Neural progenitor cell (in vitro differentiated cells): ENCODE measurements around the gene NAT14. TPM values are rescaled to one million over a fixed set of nuclear protein-coding genes. Genes with fewer than 3 reads are reported as not detected.

Source experiments
- DNase-seq: peaks from one replicate; pipeline ENCODE4 v3.0.0-alpha.2; 2016; ENCODE audit warnings: low spot score
- H2AFZ ChIP-seq: fragments of 200-600 bp; sonication (generic); replicated peaks from 2 replicates; pipeline ENCODE4 v1.6.1; 2016; ENCODE audit warnings: antibody characterized with exemption
- H3F3A ChIP-seq: fragments of 200-600 bp; sonication (generic); 2 replicates; pipeline ENCODE4 v1.6.1; 2016; ENCODE audit warnings: antibody characterized with exemption, low read depth
- H3K27ac ChIP-seq: fragments of 200-600 bp; sonication (generic); 2 replicates; pipeline ENCODE4 v1.5.1; 2016; ENCODE audit warnings: mild to moderate bottlenecking
- H3K27me3 ChIP-seq: fragments of 200-600 bp; sonication (generic); 2 replicates; pipeline ENCODE4 v1.6.1; 2016; ENCODE audit warnings: mild to moderate bottlenecking, moderate library complexity
- H3K36me3 ChIP-seq: fragments of 200-600 bp; sonication (generic); 2 replicates; pipeline ENCODE4 v1.5.1; 2016
- H3K4me1 ChIP-seq: fragments of 200-600 bp; sonication (generic); 2 replicates; pipeline ENCODE4 v1.6.1; 2016; ENCODE audit warnings: mixed run types
- H3K4me2 ChIP-seq: fragments of 200-600 bp; sonication (generic); 2 replicates; pipeline ENCODE4 v1.6.1; 2016
- H3K4me3 ChIP-seq: fragments of 200-600 bp; sonication (generic); 2 replicates; pipeline ENCODE4 v1.5.1; 2016
- H3K79me2 ChIP-seq: fragments of 200-600 bp; sonication (generic); 2 replicates; pipeline ENCODE4 v1.6.1; 2016; ENCODE audit warnings: low read depth
- H3K9ac ChIP-seq: fragments of 200-600 bp; sonication (generic); 2 replicates; pipeline ENCODE4 v1.6.1; 2016
- H3K9me3 ChIP-seq: fragments of 200-600 bp; sonication (generic); 2 replicates; pipeline ENCODE4 v1.5.1; 2016; ENCODE audit warnings: low read depth
- H4K20me1 ChIP-seq: fragments of 200-600 bp; sonication (generic); 2 replicates; pipeline ENCODE4 v1.6.1; 2016; ENCODE audit warnings: low read depth
- H3K27ac Mint-ChIP-seq: 3 replicates; pipeline ENCODE4 v1.8.0; 2021; ENCODE audit warnings: mixed read lengths
- H3K27me3 Mint-ChIP-seq: 2 replicates; pipeline ENCODE4 v1.8.0; 2022; ENCODE audit warnings: low read depth, mild to moderate bottlenecking, inconsistent platforms, moderate library complexity, mixed read lengths; ENCODE audit not compliant: insufficient read depth
- H3K36me3 Mint-ChIP-seq: 3 replicates; pipeline ENCODE4 v1.8.0; 2021; ENCODE audit warnings: mixed read lengths
- H3K4me1 Mint-ChIP-seq: 3 replicates; pipeline ENCODE4 v1.8.0; 2021; ENCODE audit warnings: mixed read lengths
- H3K4me3 Mint-ChIP-seq: 3 replicates; pipeline ENCODE4 v1.8.0; 2021; ENCODE audit warnings: mild to moderate bottlenecking, moderate library complexity, mixed read lengths
- H3K9me3 Mint-ChIP-seq: 3 replicates; pipeline ENCODE4 v1.8.0; 2020; ENCODE audit warnings: mixed read lengths
- EZH2 ChIP-seq: fragments of 200-600 bp; sonication (generic); IDR thresholded peaks from 2 replicates; pipeline ENCODE4 v1.6.1; 2017; ENCODE audit warnings: antibody characterized with exemption, mild to moderate bottlenecking, moderate library complexity
- EZH2phosphoT487 ChIP-seq: fragments of 200-600 bp; sonication (generic); IDR thresholded peaks from 2 replicates; pipeline ENCODE4 v1.6.1; 2017; ENCODE audit warnings: antibody characterized with exemption
- total RNA-seq: library from RNA; depleted of rRNA; stranded (reverse); fragments of >200 nt; gene quantifications from 2 replicates; pipeline ENCODE4 v1.2.3, GENCODE V29; 2015; ENCODE audit warnings: low replicate concordance
- TF ChIP-seq, protein P1 (sequence below): fragments of 200-600 bp; sonication (generic); IDR thresholded peaks from 2 replicates; pipeline ENCODE4 v1.5.1; 2017; ENCODE audit warnings: antibody characterized with exemption, mild to moderate bottlenecking

NAT14 gene
- total RNA-seq, 1 donor from 2014 or later = 16.2 TPM

DNA sequence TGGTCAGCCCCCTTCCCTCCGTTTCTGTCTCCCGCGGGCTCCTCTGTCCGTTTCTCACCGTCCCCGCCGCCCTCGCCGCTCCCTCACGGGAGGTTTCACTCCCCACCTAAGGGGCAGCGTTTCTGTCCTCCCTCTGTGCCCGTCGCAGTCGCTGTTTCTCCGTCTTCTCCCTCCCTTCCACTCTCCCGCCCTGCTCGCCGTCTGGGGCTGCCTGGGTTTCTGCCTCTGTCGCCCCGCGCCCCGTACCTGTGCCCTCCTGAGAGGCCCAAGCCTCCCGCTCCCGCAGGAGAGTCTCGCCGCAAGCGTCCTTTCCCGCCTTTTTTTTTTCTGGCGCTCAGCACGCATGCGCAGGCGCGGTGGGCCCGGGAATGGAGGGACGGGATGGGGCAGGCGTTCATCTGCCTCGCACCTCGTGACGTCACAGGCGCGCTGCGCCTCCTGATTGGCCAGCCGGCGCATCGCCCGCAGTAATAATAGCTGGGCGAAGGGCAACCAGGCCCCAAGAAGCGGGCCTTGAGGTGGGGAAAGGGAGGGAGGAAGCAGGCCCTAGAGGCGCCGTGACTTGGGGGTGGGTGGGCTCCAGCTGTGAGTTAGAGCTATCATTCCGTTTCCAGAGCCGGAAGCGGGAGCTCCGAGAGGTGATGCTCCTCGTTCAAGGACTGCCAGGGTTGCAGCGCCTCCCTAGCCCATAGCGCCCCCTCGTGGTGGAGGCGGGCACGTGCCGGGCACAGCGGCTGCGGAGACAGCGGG lies 18.7 kb downstream of the NAT14 start:
- peak; percentile 97 for DNase-seq
- H3K9me3 Mint-ChIP-seq = peaks cover 14% of the 10 kb centered on the region
- Histone ChIP-seq H3K4me3 (no peak overlapping the region), H3K9me3 (no peaks in the 10 kb centered on the region), H2AFZ (peak overlapping the region; percentile 89), H3K79me2 (no peaks in the 10 kb centered on the region), H3F3A (no peaks in the 10 kb centered on the region), H3K27me3 (peaks cover 35% of the 10 kb centered on the region), H3K27ac (no peak overlapping the region), H3K36me3 (no peaks in the 10 kb centered on the region), H4K20me1 (no peaks in the 10 kb centered on the region), H3K9ac (no peak overlapping the region), H3K4me2 (no peak overlapping the region), H3K4me1 (no peaks in the 10 kb centered on the region)
- no peak for TF ChIP-seq EZH2
- TF ChIP-seq, protein P1, sequence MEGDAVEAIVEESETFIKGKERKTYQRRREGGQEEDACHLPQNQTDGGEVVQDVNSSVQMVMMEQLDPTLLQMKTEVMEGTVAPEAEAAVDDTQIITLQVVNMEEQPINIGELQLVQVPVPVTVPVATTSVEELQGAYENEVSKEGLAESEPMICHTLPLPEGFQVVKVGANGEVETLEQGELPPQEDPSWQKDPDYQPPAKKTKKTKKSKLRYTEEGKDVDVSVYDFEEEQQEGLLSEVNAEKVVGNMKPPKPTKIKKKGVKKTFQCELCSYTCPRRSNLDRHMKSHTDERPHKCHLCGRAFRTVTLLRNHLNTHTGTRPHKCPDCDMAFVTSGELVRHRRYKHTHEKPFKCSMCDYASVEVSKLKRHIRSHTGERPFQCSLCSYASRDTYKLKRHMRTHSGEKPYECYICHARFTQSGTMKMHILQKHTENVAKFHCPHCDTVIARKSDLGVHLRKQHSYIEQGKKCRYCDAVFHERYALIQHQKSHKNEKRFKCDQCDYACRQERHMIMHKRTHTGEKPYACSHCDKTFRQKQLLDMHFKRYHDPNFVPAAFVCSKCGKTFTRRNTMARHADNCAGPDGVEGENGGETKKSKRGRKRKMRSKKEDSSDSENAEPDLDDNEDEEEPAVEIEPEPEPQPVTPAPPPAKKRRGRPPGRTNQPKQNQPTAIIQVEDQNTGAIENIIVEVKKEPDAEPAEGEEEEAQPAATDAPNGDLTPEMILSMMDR = peak; percentile 100
- no peak overlapping the region for H3K27ac Mint-ChIP-seq
- peaks cover 11% of the 10 kb centered on the region for H3K4me1 Mint-ChIP-seq
- H3K36me3 Mint-ChIP-seq = peaks cover 9% of the 10 kb centered on the region
- H3K4me3 Mint-ChIP-seq = peak overlapping the region; percentile 65
- peaks cover 12% of the 10 kb centered on the region for H3K27me3 Mint-ChIP-seq

GRCh38 chr19:55504252-55504603 lies 19.2 kb downstream of the NAT14 start:
- H3K27me3 Mint-ChIP-seq = peaks cover 12% of the 10 kb centered on the region
- no peak for DNase-seq
- Histone ChIP-seq H3K4me1 (no peaks in the 10 kb centered on the region), H3K9ac (no peak overlapping the region), H3K4me3 (no peak overlapping the region), H3K79me2 (no peaks in the 10 kb centered on the region), H3F3A (no peaks in the 10 kb centered on the region), H3K27ac (no peak overlapping the region), H3K4me2 (no peak overlapping the region), H3K9me3 (no peaks in the 10 kb centered on the region), H2AFZ (no peak overlapping the region), H4K20me1 (no peaks in the 10 kb centered on the region), H3K36me3 (no peaks in the 10 kb centered on the region), H3K27me3 (peaks cover 35% of the 10 kb centered on the region)
- no peak overlapping the region for H3K4me3 Mint-ChIP-seq
- peaks cover 9% of the 10 kb centered on the region for H3K36me3 Mint-ChIP-seq
- TF ChIP-seq EZH2phosphoT487 = no peak
- TF ChIP-seq EZH2 = no peak
- TF ChIP-seq, protein P1 = no peak
- peaks cover 7% of the 10 kb centered on the region for H3K4me1 Mint-ChIP-seq
- H3K9me3 Mint-ChIP-seq = peaks cover 14% of the 10 kb centered on the region
- H3K27ac Mint-ChIP-seq = no peak overlapping the region

DNA sequence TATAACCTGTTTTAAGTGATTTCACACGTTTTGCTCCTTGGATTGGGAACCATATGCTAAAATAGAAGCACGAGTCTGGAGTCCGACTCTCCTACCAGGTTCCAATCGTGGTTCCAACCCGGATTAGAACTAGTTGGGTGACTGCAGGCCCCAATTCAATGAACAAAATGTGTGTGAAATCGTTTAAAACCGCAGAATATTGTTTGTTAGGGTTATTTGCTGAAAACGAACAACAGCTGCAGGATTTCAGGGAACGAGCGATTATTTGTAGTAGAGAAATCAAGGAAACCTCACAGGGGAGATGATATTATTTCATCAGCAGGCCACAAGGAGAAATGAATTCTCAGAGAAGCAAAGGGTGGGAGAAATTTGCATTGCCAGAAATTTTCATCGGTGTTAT lies 20.0 kb downstream of the NAT14 start:
- H3K4me1 ChIP-seq = no peaks in the 10 kb centered on the region
- no peak overlapping the region for H3K27ac Mint-ChIP-seq
- TF ChIP-seq, protein P1 = no peak
- TF ChIP-seq EZH2 = no peak
- TF ChIP-seq EZH2phosphoT487 = no peak
- no peak overlapping the region for H3K4me3 ChIP-seq
- H3K9me3 Mint-ChIP-seq = peaks cover 14% of the 10 kb centered on the region
- no peak for DNase-seq
- H3K27ac ChIP-seq = no peak overlapping the region
- H3K4me3 Mint-ChIP-seq = no peak overlapping the region
- no peak overlapping the region for H2AFZ ChIP-seq
- peaks cover 12% of the 10 kb centered on the region for H3K27me3 Mint-ChIP-seq
- H3K9me3 ChIP-seq = no peaks in the 10 kb centered on the region
- H4K20me1 ChIP-seq = no peaks in the 10 kb centered on the region
- H3K4me2 ChIP-seq = no peak overlapping the region
- H3K4me1 Mint-ChIP-seq = peaks cover 7% of the 10 kb centered on the region
- H3K9ac ChIP-seq = no peak overlapping the region
- no peaks in the 10 kb centered on the region for H3K36me3 ChIP-seq
- H3K27me3 ChIP-seq = peaks cover 35% of the 10 kb centered on the region
- no peaks in the 10 kb centered on the region for H3F3A ChIP-seq
- no peaks in the 10 kb centered on the region for H3K79me2 ChIP-seq
- peaks cover 9% of the 10 kb centered on the region for H3K36me3 Mint-ChIP-seq
